Sigmoid colon (tissue), 4 donors: ENCODE results near the gene TMEM108.

Experiments used
- EP300 ChIP-seq, 4 donors: sonication (generic); formaldehyde crosslinking; IDR thresholded peaks; one replicate each; pipeline ENCODE4 v1.6.1; 2017; ENCODE audit warnings: antibody characterized with exemption in 4 of 4
- POLR2A ChIP-seq, 2 donors: fragments of 450-650 bp; IDR thresholded peaks; one replicate each; pipeline ENCODE4 v1.6.1; 2016; ENCODE audit warnings: antibody characterized with exemption in 2 of 2, mild to moderate bottlenecking in 2 of 2, moderate library complexity in 2 of 2
- POLR2AphosphoS5 ChIP-seq, 4 donors: sonication (generic); formaldehyde crosslinking; IDR thresholded peaks; one replicate each; pipeline ENCODE4 v1.6.1; 2017; ENCODE audit warnings: antibody characterized with exemption in 4 of 4
- TF ChIP-seq, protein P1 (sequence below), 4 experiments: fragments of 450-650 bp in 3 of 4; fragments of 200-600 bp in 1 of 4; IDR thresholded peaks; one replicate each; pipeline ENCODE4 v1.5.1; 2016 to 2019; ENCODE audit warnings: antibody characterized with exemption in 4 of 4, mild to moderate bottlenecking in 3 of 4, moderate library complexity in 2 of 4

DNA sequence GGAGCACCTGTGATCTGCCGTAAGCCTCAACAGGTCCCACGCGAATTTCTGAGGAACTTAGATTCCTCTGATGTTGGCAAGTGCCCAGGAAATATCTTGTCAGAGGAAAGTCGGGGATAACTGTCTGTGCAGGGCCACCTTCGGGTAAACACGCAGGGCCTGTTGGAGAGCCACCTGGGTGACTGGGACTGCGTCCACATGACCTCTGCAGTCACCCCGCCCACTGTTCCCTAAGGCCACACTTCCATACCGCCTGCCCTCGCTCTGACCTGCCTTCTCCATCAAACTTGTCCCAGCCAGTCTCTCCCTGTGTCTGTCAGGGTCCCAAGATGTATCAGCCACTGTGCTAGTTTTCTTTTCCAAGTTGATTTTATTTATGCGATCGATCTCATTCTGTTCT lies 390.4 kb downstream of the TMEM108 start:
- TF ChIP-seq, protein P1, sequence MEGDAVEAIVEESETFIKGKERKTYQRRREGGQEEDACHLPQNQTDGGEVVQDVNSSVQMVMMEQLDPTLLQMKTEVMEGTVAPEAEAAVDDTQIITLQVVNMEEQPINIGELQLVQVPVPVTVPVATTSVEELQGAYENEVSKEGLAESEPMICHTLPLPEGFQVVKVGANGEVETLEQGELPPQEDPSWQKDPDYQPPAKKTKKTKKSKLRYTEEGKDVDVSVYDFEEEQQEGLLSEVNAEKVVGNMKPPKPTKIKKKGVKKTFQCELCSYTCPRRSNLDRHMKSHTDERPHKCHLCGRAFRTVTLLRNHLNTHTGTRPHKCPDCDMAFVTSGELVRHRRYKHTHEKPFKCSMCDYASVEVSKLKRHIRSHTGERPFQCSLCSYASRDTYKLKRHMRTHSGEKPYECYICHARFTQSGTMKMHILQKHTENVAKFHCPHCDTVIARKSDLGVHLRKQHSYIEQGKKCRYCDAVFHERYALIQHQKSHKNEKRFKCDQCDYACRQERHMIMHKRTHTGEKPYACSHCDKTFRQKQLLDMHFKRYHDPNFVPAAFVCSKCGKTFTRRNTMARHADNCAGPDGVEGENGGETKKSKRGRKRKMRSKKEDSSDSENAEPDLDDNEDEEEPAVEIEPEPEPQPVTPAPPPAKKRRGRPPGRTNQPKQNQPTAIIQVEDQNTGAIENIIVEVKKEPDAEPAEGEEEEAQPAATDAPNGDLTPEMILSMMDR (IDR thresholded peaks at IDR 0.05) = no peak
- TF ChIP-seq POLR2AphosphoS5 (IDR thresholded peaks at IDR 0.05) (no peak), POLR2A (IDR thresholded peaks at IDR 0.05) (no peak), EP300 (IDR thresholded peaks at IDR 0.05) (no peak)
